GM12801 (cell line): Measurements from ENCODE around the gene KLHL17.

Experiments used
- TF ChIP-seq, protein P1 (sequence below): IDR thresholded peaks from one replicate; pipeline ENCODE4 v1.5.1; 2011; ENCODE audit warnings: control low read depth; ENCODE audit not compliant: insufficient read length; ENCODE audit errors: extremely low read depth

The KLHL17 gene

DNA sequence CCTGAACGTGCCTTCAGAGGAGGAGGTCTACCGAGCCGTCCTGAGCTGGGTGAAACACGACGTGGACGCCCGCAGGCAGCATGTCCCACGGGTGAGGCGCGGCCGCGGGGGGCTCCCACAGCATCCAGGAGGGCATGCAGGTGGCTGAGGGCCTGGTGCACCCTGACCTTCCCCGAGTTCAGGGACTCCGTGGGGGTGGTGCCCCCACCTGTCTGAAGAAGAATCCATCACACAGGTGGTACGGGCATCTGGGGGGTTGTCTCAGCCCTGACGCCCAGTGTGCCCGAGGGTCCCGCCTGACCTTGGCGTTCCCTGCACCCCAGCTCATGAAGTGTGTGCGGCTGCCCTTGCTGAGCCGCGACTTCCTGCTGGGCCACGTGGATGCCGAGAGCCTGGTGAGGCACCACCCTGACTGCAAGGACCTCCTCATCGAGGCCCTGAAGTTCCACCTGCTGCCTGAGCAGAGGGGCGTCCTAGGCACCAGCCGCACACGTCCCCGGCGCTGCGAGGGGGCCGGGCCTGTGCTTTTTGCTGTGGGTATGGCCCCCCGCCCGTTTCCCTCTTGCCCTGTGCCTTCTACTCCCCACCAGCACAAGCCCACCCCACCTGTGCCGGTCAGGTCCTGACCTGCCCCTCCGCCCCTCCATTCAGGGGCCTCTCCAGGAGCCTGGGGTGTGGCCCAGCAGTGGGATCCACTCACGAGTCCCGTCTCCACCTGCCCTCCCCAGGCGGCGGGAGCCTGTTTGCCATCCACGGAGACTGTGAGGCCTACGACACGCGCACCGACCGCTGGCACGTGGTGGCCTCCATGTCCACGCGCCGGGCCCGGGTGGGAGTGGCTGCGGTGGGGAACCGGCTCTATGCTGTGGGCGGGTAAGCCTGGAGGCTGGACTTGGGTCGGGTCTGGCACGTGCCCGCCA, 2.3 kb downstream of the KLHL17 start:
- TF ChIP-seq, protein P1, sequence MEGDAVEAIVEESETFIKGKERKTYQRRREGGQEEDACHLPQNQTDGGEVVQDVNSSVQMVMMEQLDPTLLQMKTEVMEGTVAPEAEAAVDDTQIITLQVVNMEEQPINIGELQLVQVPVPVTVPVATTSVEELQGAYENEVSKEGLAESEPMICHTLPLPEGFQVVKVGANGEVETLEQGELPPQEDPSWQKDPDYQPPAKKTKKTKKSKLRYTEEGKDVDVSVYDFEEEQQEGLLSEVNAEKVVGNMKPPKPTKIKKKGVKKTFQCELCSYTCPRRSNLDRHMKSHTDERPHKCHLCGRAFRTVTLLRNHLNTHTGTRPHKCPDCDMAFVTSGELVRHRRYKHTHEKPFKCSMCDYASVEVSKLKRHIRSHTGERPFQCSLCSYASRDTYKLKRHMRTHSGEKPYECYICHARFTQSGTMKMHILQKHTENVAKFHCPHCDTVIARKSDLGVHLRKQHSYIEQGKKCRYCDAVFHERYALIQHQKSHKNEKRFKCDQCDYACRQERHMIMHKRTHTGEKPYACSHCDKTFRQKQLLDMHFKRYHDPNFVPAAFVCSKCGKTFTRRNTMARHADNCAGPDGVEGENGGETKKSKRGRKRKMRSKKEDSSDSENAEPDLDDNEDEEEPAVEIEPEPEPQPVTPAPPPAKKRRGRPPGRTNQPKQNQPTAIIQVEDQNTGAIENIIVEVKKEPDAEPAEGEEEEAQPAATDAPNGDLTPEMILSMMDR: no peak

GRCh38 chr1:963301-963651, 2.9 kb downstream of the KLHL17 start:
- TF ChIP-seq, protein P1: no peak

- TF ChIP-seq, protein P1: no peak
These were observed 3.6 kb downstream of the KLHL17 start for GRCh38 chr1:963746-964525.

DNA sequence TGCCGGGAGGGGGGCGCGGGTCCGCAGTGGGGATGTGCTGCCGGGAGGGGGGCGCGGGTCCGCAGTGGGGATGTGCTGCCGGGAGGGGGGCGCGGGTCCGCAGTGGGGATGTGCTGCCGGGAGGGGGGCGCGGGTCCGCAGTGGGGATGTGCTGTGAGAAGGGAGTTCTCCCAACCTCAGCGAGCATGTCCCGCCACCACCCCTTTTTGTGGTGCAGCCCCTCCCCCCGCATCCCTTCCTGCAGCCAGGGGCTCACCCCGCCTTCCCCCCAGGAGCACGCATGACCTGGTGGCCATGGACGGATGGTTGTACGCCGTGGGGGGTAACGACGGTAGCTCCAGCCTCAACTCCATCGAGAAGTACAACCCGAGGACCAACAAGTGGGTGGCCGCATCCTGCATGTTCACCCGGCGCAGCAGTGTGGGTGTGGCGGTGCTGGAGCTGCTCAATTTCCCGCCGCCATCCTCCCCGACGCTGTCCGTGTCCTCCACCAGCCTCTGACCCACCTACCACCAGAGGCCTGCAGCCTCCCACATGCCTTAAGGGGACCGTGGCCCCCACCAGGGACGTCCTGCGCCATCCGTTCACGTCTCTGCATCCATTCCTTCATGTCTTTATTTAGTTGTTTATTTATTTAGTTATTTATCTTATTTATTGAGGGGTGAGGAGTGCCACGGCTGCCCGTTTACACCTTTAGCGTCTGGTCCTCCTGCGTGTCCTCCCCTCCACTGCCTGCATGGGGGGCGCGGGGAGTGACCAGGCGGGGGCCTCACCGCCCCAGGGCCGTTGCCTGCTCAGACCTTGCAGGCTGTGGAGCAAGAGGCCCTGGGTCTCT, 4.5 kb downstream of the KLHL17 start:
- TF ChIP-seq, protein P1: no peak

GRCh38 chr1:965526-966134, 5.2 kb downstream of the KLHL17 start:
- TF ChIP-seq, protein P1: no peak

DNA sequence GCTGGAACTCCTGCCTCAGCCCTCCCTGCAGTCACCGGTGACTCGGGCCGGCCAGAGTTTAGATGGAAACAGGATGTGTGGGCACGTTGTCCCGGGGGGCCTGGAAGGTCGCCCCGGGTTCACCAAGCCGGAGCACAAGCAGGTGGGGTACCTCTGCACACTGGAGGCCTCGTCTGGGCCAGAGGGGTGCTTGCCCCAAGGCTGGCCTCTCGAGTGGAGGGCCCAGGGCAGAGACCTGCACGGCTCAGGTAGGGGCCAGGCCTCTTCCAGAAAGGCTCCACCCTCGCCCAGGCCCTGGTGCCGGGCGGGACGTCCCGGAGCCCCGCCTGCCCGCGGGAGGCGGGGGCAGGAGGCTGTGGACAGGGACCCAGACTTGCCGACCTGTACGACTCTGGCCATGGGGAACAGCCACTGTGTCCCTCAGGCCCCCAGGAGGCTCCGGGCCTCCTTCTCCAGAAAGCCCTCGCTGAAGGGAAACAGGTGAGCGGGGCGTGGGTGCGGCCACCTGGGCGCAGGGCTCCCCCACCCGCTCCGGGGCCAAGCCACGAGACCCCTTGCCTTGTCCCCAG, 5.8 kb downstream of the KLHL17 start, which contains the start of gene PLEKHN1:
PLEKHN1 (plus strand) TSS at position 348 of the 569 bp plus-strand sequence; CDS start at position 398, 50 bp downstream.
- TF ChIP-seq, protein P1: no peak
